ENCODE results near the gene RBMS3. TPM values are rescaled to one million over a fixed set of nuclear protein-coding genes. Genes with fewer than 3 reads are reported as not detected.
"Not testable (repeated sequence)": the region's sequence is repeated elsewhere in the genome, so short reads cannot be mapped to it uniquely, and the experiment has no call there.

RBMS3 gene
- total RNA-seq, 1 donor, result 81.1 TPM

DNA sequence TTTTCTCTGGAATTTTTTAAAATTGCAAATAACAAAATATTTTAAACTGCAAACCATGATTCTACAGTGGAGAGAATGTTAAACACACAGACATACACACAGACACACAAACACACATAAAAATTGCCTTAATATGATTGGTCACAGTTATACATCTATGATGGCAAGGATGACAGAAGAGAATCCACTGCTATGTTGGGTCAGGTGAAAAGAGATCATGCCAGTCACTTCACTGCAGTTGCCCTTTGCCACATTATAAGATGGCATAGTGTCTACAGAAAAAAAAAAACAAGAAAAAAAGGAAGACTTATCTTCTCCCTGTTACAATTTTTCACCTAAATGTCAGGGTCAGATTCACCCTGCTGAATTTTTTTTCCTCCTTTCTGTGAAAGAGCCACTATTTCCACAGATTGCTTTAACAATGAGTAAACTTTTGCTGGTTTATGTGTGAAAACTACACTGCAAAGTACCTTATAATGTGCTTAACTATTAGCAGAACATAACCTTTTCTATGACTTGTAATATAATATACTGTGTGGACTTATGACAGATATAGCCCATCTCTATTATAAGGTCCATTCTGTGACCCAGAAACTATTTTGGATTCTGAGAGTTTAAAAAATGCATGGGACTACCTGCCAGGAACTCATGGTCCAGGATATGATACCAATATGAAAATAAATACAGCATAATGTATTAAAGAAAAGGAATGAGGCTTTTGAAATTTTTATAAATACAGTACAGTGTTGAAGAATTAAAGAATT, 111.9 kb downstream of the RBMS3 start:
- Histone ChIP-seq H3K36me3 (ENCODE audit: insufficient read depth, low read length) (no peaks in the 10 kb centered on the region), H4K20me1 (ENCODE audit: insufficient read depth, low read length) (no peaks in the 10 kb centered on the region), H3K27ac (ENCODE audit: low read depth, low read length) (no peak overlapping the region), H3K4me3 (ENCODE audit: insufficient read depth, low read length) (no peak overlapping the region), H3K4me1 (ENCODE audit: insufficient read depth, low read length) (no peaks in the 10 kb centered on the region), H3K27me3 (ENCODE audit: insufficient read depth, low read length) (no peaks in the 10 kb centered on the region), H2AFZ (ENCODE audit: low read length) (no peak overlapping the region), H3K9me3 (ENCODE audit: low read depth, low read length) (no peaks in the 10 kb centered on the region), H3K79me2 (ENCODE audit: insufficient read depth, low read length) (peaks cover 13% of the 10 kb centered on the region), H3K4me2 (ENCODE audit: insufficient read depth, low read length) (no peak overlapping the region)
- no peak for DNase-seq (ENCODE audit: insufficient read length, low spot score, missing footprints)
- TF ChIP-seq, protein P1, sequence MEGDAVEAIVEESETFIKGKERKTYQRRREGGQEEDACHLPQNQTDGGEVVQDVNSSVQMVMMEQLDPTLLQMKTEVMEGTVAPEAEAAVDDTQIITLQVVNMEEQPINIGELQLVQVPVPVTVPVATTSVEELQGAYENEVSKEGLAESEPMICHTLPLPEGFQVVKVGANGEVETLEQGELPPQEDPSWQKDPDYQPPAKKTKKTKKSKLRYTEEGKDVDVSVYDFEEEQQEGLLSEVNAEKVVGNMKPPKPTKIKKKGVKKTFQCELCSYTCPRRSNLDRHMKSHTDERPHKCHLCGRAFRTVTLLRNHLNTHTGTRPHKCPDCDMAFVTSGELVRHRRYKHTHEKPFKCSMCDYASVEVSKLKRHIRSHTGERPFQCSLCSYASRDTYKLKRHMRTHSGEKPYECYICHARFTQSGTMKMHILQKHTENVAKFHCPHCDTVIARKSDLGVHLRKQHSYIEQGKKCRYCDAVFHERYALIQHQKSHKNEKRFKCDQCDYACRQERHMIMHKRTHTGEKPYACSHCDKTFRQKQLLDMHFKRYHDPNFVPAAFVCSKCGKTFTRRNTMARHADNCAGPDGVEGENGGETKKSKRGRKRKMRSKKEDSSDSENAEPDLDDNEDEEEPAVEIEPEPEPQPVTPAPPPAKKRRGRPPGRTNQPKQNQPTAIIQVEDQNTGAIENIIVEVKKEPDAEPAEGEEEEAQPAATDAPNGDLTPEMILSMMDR (IDR thresholded peaks at IDR 0.05; ENCODE audit: extremely low read depth, low read depth, low read length), result no peak

DNA sequence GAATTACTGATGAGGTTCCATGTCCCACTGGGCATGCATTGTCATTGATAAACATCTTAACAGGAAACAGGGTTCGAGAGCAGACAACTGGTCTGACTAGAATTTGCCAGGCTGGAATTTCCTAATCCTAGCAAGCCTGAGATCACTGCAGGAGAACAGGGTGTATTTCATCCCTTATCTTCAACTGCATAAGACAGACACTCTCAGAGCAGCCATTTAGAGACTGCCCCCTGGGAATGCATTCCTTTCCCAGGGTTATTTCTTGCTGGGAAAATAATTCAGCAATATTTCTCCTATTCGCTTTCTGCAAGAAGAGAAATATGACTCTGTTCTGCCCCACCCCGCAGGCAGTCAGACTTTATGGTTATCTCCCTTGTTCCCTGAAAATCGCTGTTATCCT, 113.1 kb downstream of the RBMS3 start:
- DNase-seq (ENCODE audit: insufficient read length, low spot score, missing footprints); H3K27me3 ChIP-seq (ENCODE audit: insufficient read depth, low read length): not testable (repeated sequence)
- peaks cover 14% of the 10 kb centered on the region for H3K79me2 ChIP-seq (ENCODE audit: insufficient read depth, low read length)

DNA sequence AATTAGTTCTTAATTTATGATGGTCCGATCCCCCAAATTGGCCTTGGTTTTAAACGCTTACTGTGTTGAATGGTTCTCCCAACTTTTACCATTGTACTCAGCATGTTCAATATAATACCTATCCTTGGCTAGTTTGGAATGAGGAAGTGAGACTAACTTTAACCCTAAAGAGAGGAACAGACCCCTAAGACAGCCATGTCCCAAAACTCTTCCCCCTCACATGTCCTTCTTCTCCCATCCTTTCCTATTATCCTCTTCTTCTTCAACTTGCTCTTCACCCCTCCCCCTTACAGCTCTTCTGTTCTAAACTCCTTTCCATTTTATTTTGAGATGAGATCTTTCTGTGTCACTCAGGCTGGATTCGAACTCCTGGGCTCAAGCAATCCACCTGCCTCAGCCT, 116.5 kb downstream of the RBMS3 start:
- Histone ChIP-seq H2AFZ (ENCODE audit: low read length) (no peak overlapping the region), H3K27me3 (ENCODE audit: insufficient read depth, low read length) (no peaks in the 10 kb centered on the region), H4K20me1 (ENCODE audit: insufficient read depth, low read length) (no peaks in the 10 kb centered on the region), H3K4me1 (ENCODE audit: insufficient read depth, low read length) (no peaks in the 10 kb centered on the region), H3K4me3 (ENCODE audit: insufficient read depth, low read length) (no peak overlapping the region), H3K9me3 (ENCODE audit: low read depth, low read length) (no peaks in the 10 kb centered on the region), H3K36me3 (ENCODE audit: insufficient read depth, low read length) (no peaks in the 10 kb centered on the region), H3K27ac (ENCODE audit: low read depth, low read length) (no peak overlapping the region), H3K4me2 (ENCODE audit: insufficient read depth, low read length) (no peak overlapping the region), H3K79me2 (ENCODE audit: insufficient read depth, low read length) (peaks cover 35% of the 10 kb centered on the region)
- TF ChIP-seq, protein P1 (IDR thresholded peaks at IDR 0.05; ENCODE audit: extremely low read depth, low read depth, low read length), result no peak
- no peak for DNase-seq (ENCODE audit: insufficient read length, low spot score, missing footprints)

More for the DNA sequence above, 113.1 kb downstream of the RBMS3 start:
- H3K36me3 ChIP-seq (ENCODE audit: insufficient read depth, low read length); H2AFZ ChIP-seq (ENCODE audit: low read length); H3K27ac ChIP-seq (ENCODE audit: low read depth, low read length); H3K9me3 ChIP-seq (ENCODE audit: low read depth, low read length); H3K4me2 ChIP-seq (ENCODE audit: insufficient read depth, low read length); H3K4me1 ChIP-seq (ENCODE audit: insufficient read depth, low read length); H4K20me1 ChIP-seq (ENCODE audit: insufficient read depth, low read length); H3K4me3 ChIP-seq (ENCODE audit: insufficient read depth, low read length): not testable (repeated sequence)

DNA sequence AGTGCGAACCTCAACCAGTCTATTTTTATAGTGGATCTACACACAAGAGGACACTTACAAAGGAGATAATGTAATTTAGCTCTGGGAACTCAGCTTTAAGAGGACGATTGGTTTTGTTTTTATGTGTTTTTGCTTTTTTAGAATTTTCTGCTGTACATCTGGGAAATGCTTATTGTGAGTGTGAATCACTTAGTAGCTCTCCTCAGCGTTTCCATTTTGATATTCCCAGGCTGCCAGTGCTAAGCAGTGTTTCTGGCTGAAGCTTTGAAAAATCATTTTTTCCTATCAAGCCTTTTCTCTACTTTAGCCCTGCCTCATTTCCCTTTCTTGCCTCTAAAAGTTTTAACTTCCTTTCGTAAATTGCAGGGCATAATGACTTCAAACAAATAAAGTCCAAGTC, 117.9 kb downstream of the RBMS3 start:
- H3K9me3 ChIP-seq (ENCODE audit: low read depth, low read length), result no peaks in the 10 kb centered on the region
- H4K20me1 ChIP-seq (ENCODE audit: insufficient read depth, low read length), result no peaks in the 10 kb centered on the region
- no peak overlapping the region for H2AFZ ChIP-seq (ENCODE audit: low read length)
- H3K27ac ChIP-seq (ENCODE audit: low read depth, low read length), result no peak overlapping the region
- H3K36me3 ChIP-seq (ENCODE audit: insufficient read depth, low read length), result no peaks in the 10 kb centered on the region
- peaks cover 38% of the 10 kb centered on the region for H3K79me2 ChIP-seq (ENCODE audit: insufficient read depth, low read length)
- no peak for DNase-seq (ENCODE audit: insufficient read length, low spot score, missing footprints)
- no peak overlapping the region for H3K4me3 ChIP-seq (ENCODE audit: insufficient read depth, low read length)
- H3K27me3 ChIP-seq (ENCODE audit: insufficient read depth, low read length), result no peaks in the 10 kb centered on the region
- no peaks in the 10 kb centered on the region for H3K4me1 ChIP-seq (ENCODE audit: insufficient read depth, low read length)
- H3K4me2 ChIP-seq (ENCODE audit: insufficient read depth, low read length), result no peak overlapping the region
- TF ChIP-seq, protein P1 (IDR thresholded peaks at IDR 0.05; ENCODE audit: extremely low read depth, low read depth, low read length), result no peak

Measured in osteoblast (primary cell).